B cell (primary cell): ENCODE data around the gene ERCC3.

Experiments used
- CTCF ChIP-seq: fragments of 200-600 bp; IDR thresholded peaks from one replicate; pipeline ENCODE4 v1.8.0; 2022; ENCODE audit warnings: antibody characterized with exemption, mild to moderate bottlenecking
- EZH2 ChIP-seq: IDR thresholded peaks from 2 replicates; pipeline ENCODE4 v1.6.1; 2012; ENCODE audit warnings: borderline replicate concordance, low read depth, mild to moderate bottlenecking, moderate library complexity, low read length; ENCODE audit not compliant: insufficient read depth, poor library complexity, severe bottlenecking

DNA sequence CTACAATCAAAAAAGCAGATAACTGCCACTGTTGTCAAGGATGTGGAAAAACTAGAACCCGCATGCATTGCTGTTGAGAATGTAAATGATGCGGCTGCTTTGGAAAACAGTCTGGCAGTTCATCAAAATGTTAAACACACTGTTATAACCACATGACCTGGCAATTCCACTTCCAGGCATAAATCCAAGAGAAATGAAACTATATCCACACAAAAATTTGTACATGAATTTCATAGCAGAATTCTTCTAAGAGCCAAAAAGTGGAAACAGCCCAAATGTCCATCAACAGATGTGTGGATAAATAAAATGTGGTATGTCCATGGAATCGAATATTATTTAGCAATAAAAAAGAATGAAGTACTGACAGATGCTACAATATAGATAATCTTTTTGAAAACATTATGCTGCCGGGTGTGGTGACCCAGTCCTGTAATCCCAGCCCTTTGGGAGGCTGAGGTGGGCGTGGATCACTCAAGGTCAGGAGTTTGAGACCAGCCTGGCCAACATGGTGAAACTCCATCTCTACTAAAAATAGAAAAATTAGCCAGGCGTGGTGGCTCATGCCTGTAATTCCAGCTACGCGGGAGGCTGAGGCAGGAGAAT lies 32.0 kb downstream of the ERCC3 start:
- TF ChIP-seq CTCF (no peak), EZH2 (no peak)
